Measurements from ENCODE around the gene WDR45B. TPM values are rescaled to one million over a fixed set of nuclear protein-coding genes. Genes with fewer than 3 reads are reported as not detected.
A peak's percentile ranks its signal among the peaks of the same experiment; 100 is the strongest.

WDR45B gene
- polyA plus RNA-seq, 1 donor from 2014 or later: 131 TPM

GRCh38 chr17:82638183-82638773, 10.0 kb downstream of the WDR45B start:
- Histone ChIP-seq H3K27ac (ENCODE audit: low read length) (no peak overlapping the region), H3K4me2 (ENCODE audit: low read length) (no peak overlapping the region), H3K36me3 (ENCODE audit: insufficient read depth, low read length) (no peaks in the 10 kb centered on the region), H3F3A (ENCODE audit: insufficient read depth, low read length, poor library complexity, severe bottlenecking) (no peaks in the 10 kb centered on the region), H3K4me3 (ENCODE audit: low read length) (no peak overlapping the region), H2AFZ (ENCODE audit: low read depth, low read length) (no peak overlapping the region), H4K20me1 (ENCODE audit: insufficient read depth) (no peaks in the 10 kb centered on the region), H3K79me2 (replicated peaks; ENCODE audit: insufficient read depth, low read length) (peaks cover 43% of the 10 kb centered on the region), H3K9me2 (ENCODE audit: insufficient read depth, low read length) (no peaks in the 10 kb centered on the region), H3K9me3 (ENCODE audit: low read length) (no peaks in the 10 kb centered on the region), H3K27me3 (ENCODE audit: insufficient read depth, low read depth, low read length) (no peaks in the 10 kb centered on the region), H3K9ac (ENCODE audit: low read length) (no peak overlapping the region)
- no peak for TF ChIP-seq CTCF (IDR thresholded peaks at IDR 0.05; ENCODE audit: poor library complexity, severe bottlenecking)
- TF ChIP-seq POLR2AphosphoS5 (IDR thresholded peaks at IDR 0.05): no peak
- TF ChIP-seq TAF1 (IDR thresholded peaks at IDR 0.05; ENCODE audit: low read depth): no peak
- TF ChIP-seq EP300 (conservative IDR thresholded peaks at IDR 0.05; ENCODE audit: poor library complexity, severe bottlenecking): no peak
- no peak for TF ChIP-seq REST (IDR thresholded peaks at IDR 0.05; ENCODE audit: borderline replicate concordance)
- TF ChIP-seq EZH2 (IDR thresholded peaks at IDR 0.05; ENCODE audit: borderline replicate concordance, insufficient read depth, low read length, poor library complexity, severe bottlenecking): no peak
- no peak for TF ChIP-seq RAD21 (conservative IDR thresholded peaks at IDR 0.05)
- no peak for TF ChIP-seq SMC3 (conservative IDR thresholded peaks at IDR 0.05; ENCODE audit: poor library complexity)
- TF ChIP-seq MXI1 (conservative IDR thresholded peaks at IDR 0.05; ENCODE audit: poor library complexity, severe bottlenecking): no peak

- Histone ChIP-seq H3K4me2 (ENCODE audit: low read length) (no peak overlapping the region), H3K36me3 (ENCODE audit: insufficient read depth, low read length) (no peaks in the 10 kb centered on the region), H4K20me1 (ENCODE audit: insufficient read depth) (no peaks in the 10 kb centered on the region), H3K4me3 (ENCODE audit: low read length) (no peak overlapping the region), H3K9me2 (ENCODE audit: insufficient read depth, low read length) (no peaks in the 10 kb centered on the region), H3K9me3 (ENCODE audit: low read length) (no peaks in the 10 kb centered on the region), H2AFZ (ENCODE audit: low read depth, low read length) (no peak overlapping the region), H3K79me2 (replicated peaks; ENCODE audit: insufficient read depth, low read length) (peaks cover 42% of the 10 kb centered on the region), H3K27ac (ENCODE audit: low read length) (peak overlapping the region; percentile 55), H3K9ac (ENCODE audit: low read length) (peak overlapping the region; percentile 29), H3F3A (ENCODE audit: insufficient read depth, low read length, poor library complexity, severe bottlenecking) (no peaks in the 10 kb centered on the region), H3K27me3 (ENCODE audit: insufficient read depth, low read depth, low read length) (no peaks in the 10 kb centered on the region)
- TF ChIP-seq TAF1 (IDR thresholded peaks at IDR 0.05; ENCODE audit: low read depth) (no peak), REST (IDR thresholded peaks at IDR 0.05; ENCODE audit: borderline replicate concordance) (no peak), EZH2 (IDR thresholded peaks at IDR 0.05; ENCODE audit: borderline replicate concordance, insufficient read depth, low read length, poor library complexity, severe bottlenecking) (no peak), POLR2AphosphoS5 (IDR thresholded peaks at IDR 0.05) (no peak), MXI1 (conservative IDR thresholded peaks at IDR 0.05; ENCODE audit: poor library complexity, severe bottlenecking) (no peak), SMC3 (conservative IDR thresholded peaks at IDR 0.05; ENCODE audit: poor library complexity) (no peak), RAD21 (conservative IDR thresholded peaks at IDR 0.05) (no peak)
These were observed 11.3 kb downstream of the WDR45B start for GRCh38 chr17:82636626-82637598.
